ENCODE results near the gene SCGB1A1. TPM values are rescaled to one million over a fixed set of nuclear protein-coding genes. Genes with fewer than 3 reads are reported as not detected.
"Not testable (repeated sequence)": the region's sequence is repeated elsewhere in the genome, so short reads cannot be mapped to it uniquely, and the experiment has no call there.

The SCGB1A1 gene
- not detected for total RNA-seq

DNA sequence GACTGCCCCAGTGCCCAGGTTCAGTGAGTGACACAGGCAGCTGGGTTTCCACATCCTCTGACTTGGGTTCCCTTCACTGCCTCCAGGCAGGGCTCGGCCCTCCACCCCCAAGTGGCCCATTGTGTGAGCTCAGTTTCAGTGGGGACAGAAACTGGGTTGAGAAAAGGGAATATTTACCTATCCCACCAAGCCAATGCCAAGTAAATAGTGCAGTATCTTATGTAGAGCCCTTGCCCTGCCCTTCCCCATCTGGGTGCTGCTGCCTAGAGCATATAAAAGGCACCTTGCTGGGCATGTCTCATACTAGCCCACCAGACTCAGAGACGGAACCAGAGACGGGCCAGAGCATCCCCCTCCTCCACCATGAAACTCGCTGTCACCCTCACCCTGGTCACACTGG is at the start of gene SCGB1A1:
SCGB1A1 (plus strand) TSS at position 301 of the 400 bp plus-strand sequence; CDS start at position 364, 63 bp downstream.
- Mint-ChIP-seq H3K4me1 (no peaks in the 10 kb centered on the region), H3K9me3 (no peaks in the 10 kb centered on the region), H3K36me3 (no peaks in the 10 kb centered on the region), H3K27me3 (peaks cover 9% of the 10 kb centered on the region), H3K27ac (no peak within 1 kb of the TSS), H3K4me3 (no peak within 1 kb of the TSS)
- POLR2A ChIA-PET = no interaction called here
- DNase-seq = no peak
- no peak for ATAC-seq (ENCODE audit: low read depth)

DNA sequence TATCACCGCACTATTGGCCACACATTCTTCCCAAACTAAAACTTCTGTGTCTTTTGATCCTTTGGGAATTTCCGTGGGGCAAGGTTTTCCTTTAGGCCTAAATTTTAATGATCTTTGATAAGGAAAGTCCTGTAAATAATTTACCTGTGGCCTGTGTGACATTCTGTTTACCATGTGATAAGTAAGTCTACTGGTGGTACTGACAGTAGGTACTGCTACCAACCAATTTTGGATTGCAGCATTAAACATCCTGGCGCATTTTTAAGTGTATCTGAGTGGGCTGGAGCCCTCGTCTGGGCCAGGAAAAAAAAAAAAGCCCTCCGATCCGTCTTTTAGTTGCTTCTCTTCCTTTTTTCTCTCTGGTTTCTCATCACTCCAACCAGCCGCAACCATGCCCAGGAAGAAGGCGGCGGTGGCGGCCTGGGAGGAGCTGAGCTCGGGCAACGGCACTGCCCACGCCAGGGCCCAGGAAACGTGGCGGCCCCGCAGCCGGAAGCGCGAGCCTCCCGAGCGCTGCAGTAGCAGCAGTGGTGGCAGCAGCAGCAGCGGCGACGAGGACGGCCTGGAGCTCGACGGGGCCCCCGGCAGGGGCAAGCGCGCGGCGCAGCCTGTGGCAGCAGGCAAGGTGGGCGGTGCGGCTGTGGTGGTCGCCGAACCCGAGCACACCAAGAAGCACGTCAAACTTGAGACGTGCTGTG is 47.9 kb upstream of the SCGB1A1 start:
- DNase-seq (peak; percentile 71), ATAC-seq (ENCODE audit: low read depth) (peak; percentile 93)
- Mint-ChIP-seq H3K4me3 (peak overlapping the region; percentile 85), H3K27ac (peak overlapping the region; percentile 95), H3K27me3 (no peaks in the 10 kb centered on the region), H3K36me3 (no peaks in the 10 kb centered on the region), H3K9me3 (no peaks in the 10 kb centered on the region), H3K4me1 (peaks cover 22% of the 10 kb centered on the region)
- POLR2A ChIA-PET = interaction anchor here (0.6 to 1.0 kb wide), 3 partner anchors 30 to 510 kb away, joined by 3 read pairs; no protein-coding TSS in a partner anchor

DNA sequence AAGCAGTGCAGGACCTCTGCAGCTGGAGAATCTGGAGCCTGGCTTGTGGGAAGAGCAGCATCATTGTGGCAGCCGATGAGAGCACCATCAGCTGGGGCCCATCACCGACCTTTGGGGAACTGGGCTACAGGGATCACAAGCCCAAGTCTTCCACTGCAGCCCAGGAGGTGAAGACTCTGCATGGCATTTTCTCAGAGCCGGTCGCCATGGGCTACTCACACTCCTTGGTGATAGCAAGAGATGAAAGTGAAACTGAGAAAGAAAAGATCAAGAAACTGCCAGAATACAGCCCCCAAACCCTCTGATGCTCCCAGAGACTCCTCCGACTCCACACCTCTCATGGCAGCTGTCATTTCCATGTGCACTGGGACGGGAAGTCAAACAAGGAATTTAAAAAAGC is 46.0 kb upstream of the SCGB1A1 start:
- H3K4me3 Mint-ChIP-seq = peak overlapping the region; percentile 44
- POLR2A ChIA-PET = interaction anchor here (1.5 kb wide), 1 partner anchor 292 kb away, joined by 5 read pairs; the partner anchor contains the start of genes C11orf98 and CSKMT
- no peaks in the 10 kb centered on the region for H3K27me3 Mint-ChIP-seq
- DNase-seq (no peak), ATAC-seq (ENCODE audit: low read depth) (no peak)
- no peaks in the 10 kb centered on the region for H3K36me3 Mint-ChIP-seq
- no peaks in the 10 kb centered on the region for H3K9me3 Mint-ChIP-seq
- H3K4me1 Mint-ChIP-seq = peaks cover 22% of the 10 kb centered on the region
- H3K27ac Mint-ChIP-seq = no peak overlapping the region

GRCh38 chr11:62373464-62374119 is 45.2 kb upstream of the SCGB1A1 start:
- no peak for DNase-seq

GRCh38 chr11:62374801-62375200 is 44.0 kb upstream of the SCGB1A1 start:
- no peak for ATAC-seq (ENCODE audit: low read depth)
- H3K9me3 Mint-ChIP-seq = no peaks in the 10 kb centered on the region
- POLR2A ChIA-PET = no interaction called here
- H3K4me3 Mint-ChIP-seq = no peak overlapping the region
- H3K27me3 Mint-ChIP-seq = peaks cover 2% of the 10 kb centered on the region
- no peaks in the 10 kb centered on the region for H3K36me3 Mint-ChIP-seq
- peaks cover 18% of the 10 kb centered on the region for H3K4me1 Mint-ChIP-seq
- H3K27ac Mint-ChIP-seq = no peak overlapping the region
- DNase-seq = no peak

More at GRCh38 chr11:62373464-62374119, 45.2 kb upstream of the SCGB1A1 start:
- Mint-ChIP-seq H3K27me3 (peaks cover 2% of the 10 kb centered on the region), H3K4me1 (peaks cover 18% of the 10 kb centered on the region), H3K36me3 (no peaks in the 10 kb centered on the region), H3K27ac (no peak overlapping the region), H3K9me3 (no peaks in the 10 kb centered on the region), H3K4me3 (no peak overlapping the region)
- POLR2A ChIA-PET = no interaction called here
- no peak for ATAC-seq (ENCODE audit: low read depth)

DNA sequence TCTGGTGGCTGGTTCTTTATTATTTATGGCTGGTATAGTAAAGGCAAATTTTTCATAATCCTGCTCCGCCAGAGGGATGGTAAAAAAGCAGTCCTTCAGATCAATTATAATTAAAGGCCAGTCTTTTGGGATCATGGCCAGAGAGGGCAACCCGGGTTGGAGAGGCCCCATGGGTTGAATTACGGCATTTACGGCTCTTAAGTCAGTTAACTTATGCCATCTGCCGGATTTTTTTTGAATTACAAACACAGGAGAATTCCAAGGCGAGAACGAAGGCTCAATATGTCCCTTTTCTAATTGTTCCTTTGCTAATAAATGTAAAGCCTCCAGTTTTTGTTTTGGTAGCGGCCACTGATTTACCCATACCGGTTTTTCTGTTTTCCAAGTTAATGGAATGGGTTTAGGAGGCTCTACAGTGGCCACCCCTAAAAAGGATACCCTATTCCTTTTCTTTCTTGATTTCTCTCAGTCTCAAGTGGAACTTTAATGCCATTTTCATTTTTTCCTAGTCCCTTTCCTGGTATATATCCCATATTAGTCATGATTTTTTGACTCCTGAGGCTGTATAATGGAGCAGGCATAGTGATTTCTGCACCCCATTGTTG is 40.3 kb upstream of the SCGB1A1 start:
- H3K9me3 Mint-ChIP-seq; ATAC-seq (ENCODE audit: low read depth); H3K27ac Mint-ChIP-seq; H3K36me3 Mint-ChIP-seq; POLR2A ChIA-PET; DNase-seq; H3K27me3 Mint-ChIP-seq; H3K4me1 Mint-ChIP-seq; H3K4me3 Mint-ChIP-seq: not testable (repeated sequence)

GRCh38 chr11:62379586-62379985 is 39.2 kb upstream of the SCGB1A1 start:
- ATAC-seq (ENCODE audit: low read depth); H3K27me3 Mint-ChIP-seq; H3K9me3 Mint-ChIP-seq; H3K4me3 Mint-ChIP-seq; H3K27ac Mint-ChIP-seq; DNase-seq; H3K4me1 Mint-ChIP-seq; POLR2A ChIA-PET; H3K36me3 Mint-ChIP-seq: not testable (repeated sequence)

- H3K4me1 Mint-ChIP-seq, H3K4me3 Mint-ChIP-seq, H3K27ac Mint-ChIP-seq: not testable (repeated sequence)
These were observed 38.0 kb upstream of the SCGB1A1 start for GRCh38 chr11:62380821-62381245.

DNA sequence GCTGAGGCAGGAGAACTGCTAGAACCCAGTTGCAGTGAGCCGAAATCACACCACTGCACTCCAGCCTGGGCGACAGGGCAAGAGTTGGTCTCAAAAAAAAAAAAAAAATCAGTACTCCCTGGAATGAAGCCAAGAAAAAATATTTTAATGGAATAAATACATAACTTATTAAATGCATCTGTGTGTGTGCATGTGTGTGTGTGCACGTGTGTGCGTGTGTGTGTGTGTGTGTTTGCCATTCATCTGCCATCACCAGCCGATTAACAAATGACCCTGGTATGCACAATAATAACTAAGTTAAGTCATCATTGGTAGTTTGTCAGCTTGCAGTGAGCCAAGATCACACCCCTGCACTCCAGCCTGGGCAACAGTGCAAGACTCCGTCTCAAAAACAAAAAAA is 35.0 kb upstream of the SCGB1A1 start:
- Mint-ChIP-seq H3K27ac (no peak overlapping the region), H3K4me3 (no peak overlapping the region), H3K9me3 (no peaks in the 10 kb centered on the region), H3K4me1 (peaks cover 13% of the 10 kb centered on the region), H3K36me3 (no peaks in the 10 kb centered on the region), H3K27me3 (peaks cover 2% of the 10 kb centered on the region)
- DNase-seq (no peak), ATAC-seq (ENCODE audit: low read depth) (no peak)
- POLR2A ChIA-PET = no interaction called here

More at GRCh38 chr11:62380821-62381245, 38.0 kb upstream of the SCGB1A1 start:
- DNase-seq, H3K9me3 Mint-ChIP-seq, POLR2A ChIA-PET, H3K36me3 Mint-ChIP-seq, H3K27me3 Mint-ChIP-seq: not testable (repeated sequence)
- peak; percentile 71 for ATAC-seq (ENCODE audit: low read depth)

GRCh38 chr11:62386083-62386482 is 32.8 kb upstream of the SCGB1A1 start:
- H3K27me3 Mint-ChIP-seq, H3K9me3 Mint-ChIP-seq, H3K4me3 Mint-ChIP-seq, POLR2A ChIA-PET, H3K4me1 Mint-ChIP-seq, DNase-seq, H3K27ac Mint-ChIP-seq, H3K36me3 Mint-ChIP-seq: not testable (repeated sequence)
- peak; percentile 55 for ATAC-seq (ENCODE audit: low read depth)

DNA sequence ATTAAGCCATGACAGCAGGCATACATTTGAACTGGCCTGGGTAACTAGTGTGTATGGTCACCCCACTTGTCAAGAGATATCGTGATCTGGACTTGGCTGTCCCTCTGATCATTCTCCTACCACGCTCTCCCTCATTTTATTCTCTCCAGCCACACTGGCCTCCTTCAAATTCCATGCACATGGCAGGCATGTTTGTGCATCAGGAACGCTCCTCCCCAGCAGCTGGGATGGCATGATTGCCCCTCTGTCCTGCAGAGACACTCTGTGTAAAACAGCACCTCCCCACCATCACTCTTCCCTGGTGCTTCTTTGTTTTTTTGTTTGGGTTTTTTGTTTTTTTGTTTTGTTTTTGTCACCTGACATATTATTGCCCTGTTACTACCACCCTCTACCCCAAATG is 31.5 kb upstream of the SCGB1A1 start:
- POLR2A ChIA-PET = interaction anchor here (0.7 kb wide), 1 partner anchor 1020 kb away, joined by 3 read pairs; no protein-coding TSS in a partner anchor
- H3K4me3 Mint-ChIP-seq = no peak overlapping the region
- ATAC-seq (ENCODE audit: low read depth) (no peak), DNase-seq (peak; percentile 8)
- no peak overlapping the region for H3K27ac Mint-ChIP-seq
- H3K9me3 Mint-ChIP-seq = no peaks in the 10 kb centered on the region
- H3K36me3 Mint-ChIP-seq = no peaks in the 10 kb centered on the region
- peaks cover 2% of the 10 kb centered on the region for H3K27me3 Mint-ChIP-seq
- peaks cover 7% of the 10 kb centered on the region for H3K4me1 Mint-ChIP-seq

DNA sequence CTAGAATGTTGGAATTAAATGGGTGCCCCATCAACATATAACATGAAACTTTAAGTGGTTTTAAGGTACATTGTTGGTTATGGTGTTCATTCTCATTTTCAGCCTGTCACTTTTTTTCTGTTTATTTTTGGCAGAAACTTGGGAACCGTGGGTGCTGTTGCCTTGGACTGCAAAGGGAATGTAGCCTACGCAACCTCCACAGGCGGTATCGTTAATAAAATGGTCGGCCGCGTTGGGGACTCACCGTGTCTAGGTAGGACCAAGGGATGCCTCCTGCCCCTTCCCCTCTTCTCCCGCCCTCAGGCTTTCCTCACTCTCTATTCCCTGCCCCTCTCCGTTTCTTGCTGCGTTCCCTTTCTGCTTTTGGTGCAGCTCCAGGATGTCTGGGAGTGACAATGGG is 29.8 kb upstream of the SCGB1A1 start:
- POLR2A ChIA-PET = no interaction called here
- H3K36me3 Mint-ChIP-seq = no peaks in the 10 kb centered on the region
- ATAC-seq (ENCODE audit: low read depth) = no peak

DNA sequence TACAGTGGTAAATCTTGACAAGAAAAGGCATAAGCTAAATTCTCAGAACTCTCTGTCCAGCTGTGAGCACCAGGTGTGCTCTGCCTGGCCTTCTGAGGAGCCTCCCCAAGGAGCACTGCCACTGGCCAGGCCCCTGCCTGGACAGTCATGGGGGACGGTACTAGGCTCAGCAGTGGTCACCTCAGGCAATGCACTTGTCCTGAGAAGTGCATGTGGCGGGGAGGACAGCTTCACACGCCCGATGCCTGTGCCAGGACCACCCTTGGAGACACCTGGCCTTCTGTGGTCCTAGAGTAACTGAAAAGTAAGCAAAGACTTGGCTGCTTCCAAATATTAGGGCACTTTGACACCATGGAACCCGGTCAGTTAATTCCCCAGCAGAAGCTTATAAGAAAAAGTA is 28.6 kb upstream of the SCGB1A1 start:
- DNase-seq = no peak
- Mint-ChIP-seq H3K4me3 (no peak overlapping the region), H3K36me3 (no peaks in the 10 kb centered on the region), H3K27ac (no peak overlapping the region), H3K4me1 (peaks cover 13% of the 10 kb centered on the region), H3K27me3 (peaks cover 2% of the 10 kb centered on the region), H3K9me3 (no peaks in the 10 kb centered on the region)
- no peak for ATAC-seq (ENCODE audit: low read depth)
- POLR2A ChIA-PET = interaction anchor here (0.6 kb wide), 1 partner anchor 61 kb away, joined by 3 read pairs; no protein-coding TSS in a partner anchor

More for the DNA sequence above, 29.8 kb upstream of the SCGB1A1 start:
- H3K27me3 Mint-ChIP-seq = peaks cover 2% of the 10 kb centered on the region
- no peaks in the 10 kb centered on the region for H3K9me3 Mint-ChIP-seq
- no peak overlapping the region for H3K27ac Mint-ChIP-seq
- H3K4me3 Mint-ChIP-seq = no peak overlapping the region
- no peak for DNase-seq
- peaks cover 12% of the 10 kb centered on the region for H3K4me1 Mint-ChIP-seq
